Tibial artery (tissue), 4 donors: ENCODE results near the gene PROSER1.

Source experiments
- DNase-seq, 2 donors: peaks; one replicate each; pipeline ENCODE4 v3.0.0-alpha.2; 2019
- H3K27ac ChIP-seq, 2 donors: fragments of 200-600 bp; sonication (generic) in 1 of 2; 1 replicate in 1 of 2; 2 replicates in 1 of 2; pipeline ENCODE4 v1.5.1; 2018 to 2019; ENCODE audit warnings: mild to moderate bottlenecking in 1 of 2
- H3K27me3 ChIP-seq, 2 donors: fragments of 200-600 bp; sonication (generic) in 1 of 2; one replicate each; pipeline versions ENCODE4 v1.5.1 to v1.6.0; 2016 to 2019
- H3K36me3 ChIP-seq, 3 donors: fragments of 200-600 bp; sonication (generic) in 2 of 3; one replicate each; pipeline ENCODE4 v1.5.1; 2016 to 2019; ENCODE audit warnings: mild to moderate bottlenecking in 2 of 3
- H3K4me1 ChIP-seq, 4 donors: fragments of 200-600 bp; sonication (generic) in 2 of 4; 1 replicate in 3 of 4; 2 replicates in 1 of 4; pipeline ENCODE4 v1.5.1; 2016 to 2019
- H3K4me3 ChIP-seq, 2 donors: fragments of 200-600 bp; sonication (generic) in 1 of 2; 1 replicate in 1 of 2; 2 replicates in 1 of 2; pipeline ENCODE4 v1.5.1; 2018 to 2019; ENCODE audit warnings: mild to moderate bottlenecking in 2 of 2
- H3K9me3 ChIP-seq, 3 donors: fragments of 200-600 bp; sonication (generic) in 1 of 3; one replicate each; pipeline ENCODE4 v1.5.1; 2016 to 2019
- intact Hi-C: fragments of 100-400 bp; cut with DNase I; formaldehyde crosslinking; loops from one replicate; pipeline ENCODE4 v1.15.0; 2023; ENCODE audit warnings: low total_unique reads
- TF ChIP-seq, protein P1 (sequence below), 2 experiments: fragments of 200-600 bp in 1 of 2; fragments of 450-650 bp in 1 of 2; IDR thresholded peaks; one replicate each; pipeline ENCODE4 v1.5.1; 2017 to 2019; ENCODE audit warnings: antibody characterized with exemption in 2 of 2, mild to moderate bottlenecking in 1 of 2, moderate library complexity in 1 of 2

Gene PROSER1

GRCh38 chr13:38969187-38969586, 68.7 kb downstream of the PROSER1 start:
- intact Hi-C loops = no loop called here
- Histone ChIP-seq H3K27ac (no peak overlapping the region), H3K4me3 (no peak overlapping the region), H3K27me3 (no peaks in the 10 kb centered on the region), H3K36me3 (no peaks in the 10 kb centered on the region), H3K9me3 (no peaks in the 10 kb centered on the region), H3K4me1 (no peaks in the 10 kb centered on the region)
- DNase-seq = no peak
- TF ChIP-seq, protein P1, sequence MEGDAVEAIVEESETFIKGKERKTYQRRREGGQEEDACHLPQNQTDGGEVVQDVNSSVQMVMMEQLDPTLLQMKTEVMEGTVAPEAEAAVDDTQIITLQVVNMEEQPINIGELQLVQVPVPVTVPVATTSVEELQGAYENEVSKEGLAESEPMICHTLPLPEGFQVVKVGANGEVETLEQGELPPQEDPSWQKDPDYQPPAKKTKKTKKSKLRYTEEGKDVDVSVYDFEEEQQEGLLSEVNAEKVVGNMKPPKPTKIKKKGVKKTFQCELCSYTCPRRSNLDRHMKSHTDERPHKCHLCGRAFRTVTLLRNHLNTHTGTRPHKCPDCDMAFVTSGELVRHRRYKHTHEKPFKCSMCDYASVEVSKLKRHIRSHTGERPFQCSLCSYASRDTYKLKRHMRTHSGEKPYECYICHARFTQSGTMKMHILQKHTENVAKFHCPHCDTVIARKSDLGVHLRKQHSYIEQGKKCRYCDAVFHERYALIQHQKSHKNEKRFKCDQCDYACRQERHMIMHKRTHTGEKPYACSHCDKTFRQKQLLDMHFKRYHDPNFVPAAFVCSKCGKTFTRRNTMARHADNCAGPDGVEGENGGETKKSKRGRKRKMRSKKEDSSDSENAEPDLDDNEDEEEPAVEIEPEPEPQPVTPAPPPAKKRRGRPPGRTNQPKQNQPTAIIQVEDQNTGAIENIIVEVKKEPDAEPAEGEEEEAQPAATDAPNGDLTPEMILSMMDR (IDR thresholded peaks at IDR 0.05) = no peak

GRCh38 chr13:38967446-38967845, 70.4 kb downstream of the PROSER1 start:
- intact Hi-C loops = no loop called here
- no peaks in the 10 kb centered on the region for H3K9me3 ChIP-seq
- H3K4me1 ChIP-seq = no peaks in the 10 kb centered on the region
- no peaks in the 10 kb centered on the region for H3K36me3 ChIP-seq
- H3K4me3 ChIP-seq = no peak overlapping the region
- H3K27me3 ChIP-seq = no peaks in the 10 kb centered on the region
- TF ChIP-seq, protein P1 (IDR thresholded peaks at IDR 0.05) = no peak
- H3K27ac ChIP-seq = no peak overlapping the region
- no peak for DNase-seq

- Histone ChIP-seq H3K4me3 (no peak overlapping the region), H3K9me3 (peaks cover 0 to 5% (median 0%) of the 10 kb centered on the region in 3 donors), H3K27me3 (no peaks in the 10 kb centered on the region), H3K4me1 (no peaks in the 10 kb centered on the region), H3K36me3 (no peaks in the 10 kb centered on the region), H3K27ac (no peak overlapping the region)
- TF ChIP-seq, protein P1 (IDR thresholded peaks at IDR 0.05) = no peak
- intact Hi-C loops = no loop called here
- no peak for DNase-seq
These were observed 72.6 kb downstream of the PROSER1 start for GRCh38 chr13:38965281-38965680.

GRCh38 chr13:38960175-38960574, 77.7 kb downstream of the PROSER1 start:
- TF ChIP-seq, protein P1 (IDR thresholded peaks at IDR 0.05) = no peak
- H3K9me3 ChIP-seq = peaks cover 0 to 5% (median 0%) of the 10 kb centered on the region in 3 donors
- H3K27me3 ChIP-seq = no peaks in the 10 kb centered on the region
- no peaks in the 10 kb centered on the region for H3K36me3 ChIP-seq
- no peaks in the 10 kb centered on the region for H3K4me1 ChIP-seq
- no peak for DNase-seq
- H3K4me3 ChIP-seq = no peak overlapping the region
- intact Hi-C loops = no loop called here
- no peak overlapping the region for H3K27ac ChIP-seq
